GM23338 (cell line): ENCODE data around the gene RSRC1.

Experiments
- CTCF ChIP-seq, 2 experiments: fragments of 200-600 bp in 1 of 2; sonication (generic) in 1 of 2; conservative IDR thresholded peaks; 2 replicates each; pipeline versions ENCODE4 v1.5.1 to v1.6.1; 2016 to 2017; ENCODE audit warnings: antibody characterized with exemption in 2 of 2, low read depth in 2 of 2, mild to moderate bottlenecking in 2 of 2, moderate library complexity in 1 of 2
- EZH2 ChIP-seq: fragments of 200-600 bp; sonication (generic); IDR thresholded peaks from one replicate; pipeline ENCODE4 v1.8.0; 2017; ENCODE audit warnings: antibody characterized with exemption, mild to moderate bottlenecking, low read depth; ENCODE audit not compliant: unreplicated experiment
- EZH2phosphoT487 ChIP-seq: fragments of 200-600 bp; sonication (generic); IDR thresholded peaks from one replicate; pipeline ENCODE4 v1.8.1; 2018; ENCODE audit warnings: antibody characterized with exemption; ENCODE audit not compliant: unreplicated experiment
- REST ChIP-seq: IDR thresholded peaks from one replicate; pipeline ENCODE4 v1.6.1; 2018; ENCODE audit warnings: antibody characterized with exemption; ENCODE audit not compliant: unreplicated experiment

GRCh38 chr3:158109804-158110657 lies at the start of gene RSRC1:
- TF ChIP-seq EZH2: no peak
- TF ChIP-seq CTCF (conservative IDR thresholded peaks at IDR 0.05; ENCODE audit: low read depth in 2 of 2): no peak
- TF ChIP-seq REST: no peak
- no peak for TF ChIP-seq EZH2phosphoT487
